Upper lobe of left lung (tissue), 4 donors: ENCODE data around the gene OR2T27.

Experiments
- CTCF ChIP-seq, 6 experiments: fragments of 450-650 bp in 4 of 6; fragments of 200-600 bp in 2 of 6; sonication (generic) in 2 of 6; IDR thresholded peaks; one replicate each; pipeline ENCODE4 v1.5.1; 2016 to 2019; ENCODE audit warnings: antibody characterized with exemption in 6 of 6
- EP300 ChIP-seq, 4 donors: sonication (generic); formaldehyde crosslinking; IDR thresholded peaks; one replicate each; pipeline ENCODE4 v1.5.1; 2017; ENCODE audit warnings: antibody characterized with exemption in 4 of 4, control low read depth in 2 of 4
- POLR2A ChIP-seq, 4 donors: fragments of 450-650 bp; IDR thresholded peaks; one replicate each; pipeline ENCODE4 v1.5.1; 2016 to 2017; ENCODE audit warnings: antibody characterized with exemption in 4 of 4, mild to moderate bottlenecking in 2 of 4
- POLR2AphosphoS5 ChIP-seq, 2 donors: sonication (generic); formaldehyde crosslinking; IDR thresholded peaks; one replicate each; pipeline ENCODE4 v1.5.1; 2017; ENCODE audit warnings: antibody characterized with exemption in 2 of 2

GRCh38 chr1:248631354-248632008, 23.8 kb downstream of the OR2T27 start:
- TF ChIP-seq CTCF (IDR thresholded peaks at IDR 0.05) (no peak), POLR2A (IDR thresholded peaks at IDR 0.05) (no peak), EP300 (IDR thresholded peaks at IDR 0.05) (no peak), POLR2AphosphoS5 (IDR thresholded peaks at IDR 0.05) (no peak)
